Left lobe of liver (tissue), 2 donors: ENCODE data around the gene EGR4. TPM values are rescaled to one million over a fixed set of nuclear protein-coding genes. Genes with fewer than 3 reads are reported as not detected.
A peak's percentile ranks its signal among the peaks of the same experiment; 100 is the strongest.
"Not testable (repeated sequence)": the region's sequence is repeated elsewhere in the genome, so short reads cannot be mapped to it uniquely, and the experiment has no call there.

Source experiments
- ATAC-seq: fragments of 200-7000 bp; cut with Tn5 transposase; one replicate; pipeline ENCODE4 v1.9.1; 2020; ENCODE audit warnings: mild to moderate bottlenecking, moderate library complexity
- DNase-seq: peaks from one replicate; pipeline ENCODE4 v3.0.0-alpha.2; 2020; ENCODE audit warnings: low spot score
- total RNA-seq: library from RNA; stranded (reverse); gene quantifications from one replicate; pipeline ENCODE4 v1.2.1, GENCODE V29; 2021
- donor health status: DM: no; HTN: no; CAD: no; lungs with moderate emphysema.
- donor health status: DM: no; HTN: yes; CAD: no.

EGR4 gene
- total RNA-seq, 1 donor from 2014 or later: not detected

DNA sequence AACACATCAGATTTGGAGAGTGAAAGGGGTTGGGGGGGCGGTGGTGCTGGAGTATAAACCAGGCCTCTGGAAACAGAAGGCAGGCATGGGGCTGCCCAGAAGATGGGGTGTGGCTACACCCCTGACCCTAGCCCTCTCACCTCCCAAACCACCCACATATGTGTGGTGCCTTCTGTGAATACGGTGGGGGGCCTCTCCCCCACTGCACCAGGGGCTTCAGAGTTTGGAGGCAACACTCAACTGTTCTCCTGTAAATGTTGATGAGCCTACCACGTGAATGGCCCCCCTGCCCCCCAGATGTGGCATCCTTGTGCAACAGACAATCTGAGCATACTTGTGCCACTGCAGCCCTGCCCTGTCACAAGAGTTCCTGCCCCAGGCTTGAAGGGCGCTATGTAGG lies 28.6 kb downstream of the EGR4 start:
- ATAC-seq (no peak), DNase-seq (no peak)

DNA sequence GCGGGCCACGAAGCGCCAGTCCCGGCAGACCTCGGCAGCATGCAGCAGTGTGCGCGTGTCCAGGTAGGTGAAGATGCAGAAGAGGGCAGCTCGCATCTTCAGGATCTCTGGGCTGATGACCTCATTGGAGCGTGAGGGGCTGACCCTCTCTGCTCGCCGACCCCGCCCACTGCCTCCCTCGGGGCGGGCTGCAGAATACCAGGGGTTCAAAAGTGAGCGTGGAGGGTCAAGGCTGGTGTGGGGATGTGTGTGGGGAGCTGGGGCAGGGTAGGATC lies 29.1 kb downstream of the EGR4 start:
- ATAC-seq: no peak

DNA sequence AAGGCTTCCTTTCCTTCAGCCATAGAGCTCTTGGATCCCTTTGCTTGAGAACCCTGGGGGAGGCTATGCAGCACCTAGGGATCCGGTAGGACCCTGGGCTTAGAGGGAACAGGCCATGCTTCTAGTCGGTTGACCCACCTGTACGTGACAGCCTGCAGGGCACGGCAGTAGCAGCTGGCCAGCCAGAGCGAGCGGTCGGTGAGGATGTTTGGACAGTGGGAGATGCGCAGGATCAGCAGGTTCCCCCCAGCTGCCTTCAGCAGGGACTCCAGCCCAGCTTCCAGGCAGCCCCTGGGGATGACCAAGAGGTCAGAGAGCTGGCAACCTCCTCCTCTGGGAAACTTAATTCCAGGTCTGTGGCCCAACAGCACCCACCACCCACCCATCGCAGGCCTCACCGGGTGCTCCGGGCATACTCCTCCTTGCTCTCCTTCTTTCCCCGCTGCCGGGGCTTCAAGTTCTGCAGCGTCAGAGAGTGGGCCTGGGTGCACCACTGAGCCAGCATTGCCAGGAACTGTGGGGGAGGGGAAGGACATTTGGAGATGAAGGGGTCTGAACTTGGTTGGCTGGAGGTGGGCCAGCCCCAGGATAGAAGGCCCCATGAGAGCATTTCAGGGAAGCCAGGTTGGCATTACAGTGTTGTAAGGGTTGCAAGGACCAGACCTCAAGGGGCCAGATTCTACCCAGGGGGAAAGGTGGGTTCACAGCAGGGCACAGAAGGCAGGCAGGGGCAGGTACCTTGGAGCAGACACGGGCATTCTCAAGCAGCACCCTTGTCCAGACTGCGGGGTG lies 29.6 kb downstream of the EGR4 start:
- DNase-seq: no peak
- ATAC-seq: no peak

More for the DNA sequence above, 29.1 kb downstream of the EGR4 start:
- DNase-seq: no peak

DNA sequence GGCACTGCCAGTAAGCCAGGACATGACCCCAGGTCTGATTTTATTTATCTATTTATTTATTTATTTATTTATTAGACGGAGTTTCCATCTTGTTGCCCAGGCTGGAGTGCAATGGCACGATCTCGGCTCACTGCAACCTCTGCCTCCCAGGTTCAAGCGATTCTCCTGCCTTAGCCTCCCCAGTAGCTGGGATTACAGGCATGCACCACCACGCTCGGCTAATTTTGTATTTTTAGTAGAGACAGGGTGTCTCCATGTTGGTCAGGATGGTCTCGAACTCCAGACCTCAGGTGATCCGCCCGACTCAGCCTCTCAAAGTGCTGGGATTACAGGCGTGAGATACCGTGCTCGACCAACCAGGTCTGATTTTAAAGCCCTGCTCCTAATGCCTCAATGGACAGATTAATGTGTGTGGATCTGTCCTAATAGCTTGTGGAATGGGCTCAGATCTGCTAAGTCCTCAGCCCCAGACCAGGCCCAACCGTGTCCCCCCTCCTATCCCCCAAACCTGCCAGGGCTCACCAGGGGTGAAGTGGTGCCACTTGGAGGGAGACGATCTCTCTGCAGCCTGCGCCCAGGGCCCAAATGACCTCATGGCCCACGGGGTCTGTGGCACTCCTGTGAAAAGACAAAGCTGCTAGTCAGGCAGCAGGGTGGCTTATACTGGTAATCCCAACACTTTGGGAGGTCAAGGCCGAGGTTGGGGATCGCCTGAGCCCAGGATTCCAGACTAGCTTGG lies 30.5 kb downstream of the EGR4 start:
- DNase-seq, ATAC-seq: not testable (repeated sequence)

DNA sequence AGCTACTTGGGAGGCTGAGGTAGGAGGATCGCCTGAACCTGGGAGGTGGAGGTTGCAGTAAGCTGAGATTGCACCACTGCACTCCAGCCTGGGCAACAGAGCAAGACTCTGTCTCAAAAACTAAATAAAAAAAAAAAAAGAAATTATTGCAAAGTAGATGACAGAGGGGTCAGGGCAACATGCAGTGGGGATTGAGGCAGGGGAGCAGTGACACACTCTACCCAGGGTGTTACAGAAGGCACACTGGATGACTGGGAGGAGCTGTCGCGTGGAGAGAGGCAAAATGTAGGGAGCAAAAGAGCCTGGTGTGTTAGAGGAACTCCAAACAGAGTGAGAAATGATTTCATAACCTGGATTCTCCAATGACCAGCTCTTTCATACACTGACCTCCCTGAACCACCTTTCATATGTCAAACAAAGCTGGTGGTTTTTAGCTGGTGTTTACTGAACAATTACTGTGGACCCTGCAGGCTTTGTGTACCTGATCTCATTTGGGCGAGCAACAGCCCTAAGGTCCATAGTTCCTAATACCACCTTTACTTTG lies 31.2 kb downstream of the EGR4 start:
- DNase-seq (no peak), ATAC-seq (no peak)

DNA sequence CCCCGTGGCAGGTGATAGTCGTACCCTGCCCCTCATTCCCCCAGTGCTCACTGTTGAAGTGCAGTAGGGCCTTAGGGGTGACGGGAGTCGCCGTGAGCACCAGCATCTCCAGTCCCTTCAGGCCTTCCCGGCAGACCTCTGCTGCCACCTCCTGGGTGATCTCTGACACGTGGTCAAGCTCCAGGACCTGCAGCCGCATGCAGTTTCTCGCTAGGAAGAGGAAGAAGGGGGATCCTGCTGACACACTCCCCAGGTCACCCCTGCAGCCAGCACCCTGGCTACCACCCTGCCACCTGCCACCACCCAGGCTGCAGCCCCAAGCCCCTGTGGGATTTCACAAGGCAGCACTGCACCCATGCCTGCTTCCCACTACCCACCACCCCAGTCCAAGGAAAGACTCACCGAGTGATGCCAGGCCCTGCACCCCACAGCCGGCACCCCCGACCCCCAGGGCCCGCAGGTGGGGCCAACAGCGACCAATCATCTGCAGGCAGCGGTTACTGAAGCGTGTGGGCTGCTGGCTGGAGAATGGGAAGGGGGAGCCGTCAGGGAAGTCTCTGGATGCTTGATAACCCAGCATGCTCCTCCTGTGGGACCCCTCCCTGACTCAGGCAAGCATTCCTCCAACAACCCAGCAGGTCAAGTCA lies 32.9 kb downstream of the EGR4 start:
- peak; percentile 87 for ATAC-seq
- peak; percentile 57 for DNase-seq

DNA sequence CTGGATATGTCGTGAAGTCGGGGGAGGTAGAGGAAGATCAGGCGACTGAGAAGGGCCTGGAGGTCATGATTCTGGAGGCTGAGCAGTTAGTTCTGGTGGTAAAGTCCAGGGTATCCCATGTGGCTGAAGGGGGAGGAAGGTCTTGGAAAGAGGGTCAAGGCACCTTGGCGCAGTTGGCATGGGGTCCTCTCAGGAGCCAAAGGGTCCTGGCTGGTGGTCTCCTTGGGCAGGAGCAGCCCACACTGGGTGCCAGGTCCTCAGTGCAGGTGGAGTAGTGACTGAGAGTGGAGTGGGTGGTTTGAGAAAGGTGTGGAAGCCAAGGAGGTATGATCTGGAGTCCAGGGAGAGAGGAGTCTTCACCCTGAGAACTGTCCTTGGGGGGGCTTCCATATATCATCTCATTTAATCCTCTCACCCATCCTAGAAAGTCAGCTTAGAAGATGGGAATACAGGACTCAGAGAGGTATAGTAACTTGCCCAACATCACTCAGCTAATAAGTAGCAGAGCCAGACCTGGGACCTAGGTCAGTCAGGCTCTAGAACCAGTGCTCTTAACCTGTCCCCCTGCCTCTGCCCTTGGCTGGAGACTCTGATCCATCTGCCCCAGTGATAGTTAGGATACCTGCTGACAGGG lies 33.5 kb downstream of the EGR4 start:
- ATAC-seq (no peak), DNase-seq (no peak)

DNA sequence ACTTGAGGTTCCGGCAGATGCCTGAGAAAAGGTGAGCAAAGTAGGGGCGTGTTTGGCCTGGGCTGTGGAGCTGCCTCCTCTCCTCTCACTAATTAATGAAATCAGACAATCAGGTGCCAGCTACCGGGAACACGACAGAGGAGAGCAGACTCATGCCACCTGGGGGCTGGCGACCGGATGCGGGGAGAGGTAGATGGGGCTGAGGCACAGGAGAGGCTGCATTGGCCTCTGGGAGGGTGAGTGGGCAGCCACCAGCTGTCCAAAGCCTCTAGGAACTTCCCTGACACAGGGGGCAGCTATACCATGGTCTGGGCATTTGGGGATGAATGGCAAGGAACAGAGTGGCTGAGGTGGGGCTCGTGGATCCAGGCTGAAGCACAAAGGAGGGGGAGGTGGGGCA lies 34.1 kb downstream of the EGR4 start:
- DNase-seq (no peak), ATAC-seq (no peak)

DNA sequence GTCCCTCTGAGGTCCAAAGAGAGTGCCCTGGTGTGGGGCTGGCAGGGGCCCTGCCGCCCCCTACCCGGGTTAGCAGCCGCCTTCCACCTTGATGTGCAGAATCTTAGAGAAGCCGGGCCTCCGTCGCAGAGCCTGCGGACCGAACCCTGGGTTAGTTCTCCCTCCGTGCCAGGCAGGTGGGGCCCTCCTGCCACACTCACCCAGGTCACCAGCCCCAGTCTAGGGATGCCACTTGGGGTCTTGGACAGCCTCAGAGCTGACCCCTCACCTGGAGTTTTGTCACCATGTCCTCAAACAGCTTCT lies 34.5 kb downstream of the EGR4 start:
- ATAC-seq: no peak
- DNase-seq: no peak

DNA sequence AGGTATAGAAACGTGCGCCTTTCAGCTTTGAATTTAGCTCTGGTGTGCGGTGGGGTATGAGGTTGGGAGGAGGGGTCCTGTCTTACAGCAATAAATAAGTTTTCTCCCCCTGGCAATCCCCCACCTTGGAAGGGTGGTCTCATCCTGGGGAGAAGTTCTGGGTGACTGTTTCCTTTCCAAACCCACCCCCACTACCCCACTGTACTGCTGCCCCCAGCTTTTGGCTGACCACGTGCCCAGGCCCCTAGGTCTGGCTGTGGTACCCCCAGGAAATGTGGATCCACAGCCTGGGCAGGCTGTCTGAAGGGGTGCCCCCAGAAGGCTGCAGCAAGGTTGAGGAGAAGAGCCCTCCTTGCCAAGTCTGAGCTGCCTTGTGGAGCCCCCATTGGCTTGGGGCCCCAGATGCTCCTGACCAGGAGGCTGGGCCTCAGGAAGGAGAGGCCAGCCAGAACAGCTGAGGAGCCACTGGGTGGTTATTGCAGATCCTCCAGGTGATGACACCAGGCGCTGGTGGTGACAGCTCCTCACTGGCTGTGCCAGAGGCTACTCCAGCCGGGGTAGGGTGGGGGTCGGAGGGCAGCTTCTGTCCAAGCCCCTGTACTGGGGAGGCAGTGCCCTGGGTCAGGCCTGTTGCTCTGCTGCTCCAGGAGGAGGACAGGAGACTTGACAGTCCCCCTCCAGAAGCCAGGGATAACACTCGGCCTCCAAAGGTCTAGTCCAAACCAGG lies 35.0 kb downstream of the EGR4 start:
- no peak for DNase-seq
- no peak for ATAC-seq

DNA sequence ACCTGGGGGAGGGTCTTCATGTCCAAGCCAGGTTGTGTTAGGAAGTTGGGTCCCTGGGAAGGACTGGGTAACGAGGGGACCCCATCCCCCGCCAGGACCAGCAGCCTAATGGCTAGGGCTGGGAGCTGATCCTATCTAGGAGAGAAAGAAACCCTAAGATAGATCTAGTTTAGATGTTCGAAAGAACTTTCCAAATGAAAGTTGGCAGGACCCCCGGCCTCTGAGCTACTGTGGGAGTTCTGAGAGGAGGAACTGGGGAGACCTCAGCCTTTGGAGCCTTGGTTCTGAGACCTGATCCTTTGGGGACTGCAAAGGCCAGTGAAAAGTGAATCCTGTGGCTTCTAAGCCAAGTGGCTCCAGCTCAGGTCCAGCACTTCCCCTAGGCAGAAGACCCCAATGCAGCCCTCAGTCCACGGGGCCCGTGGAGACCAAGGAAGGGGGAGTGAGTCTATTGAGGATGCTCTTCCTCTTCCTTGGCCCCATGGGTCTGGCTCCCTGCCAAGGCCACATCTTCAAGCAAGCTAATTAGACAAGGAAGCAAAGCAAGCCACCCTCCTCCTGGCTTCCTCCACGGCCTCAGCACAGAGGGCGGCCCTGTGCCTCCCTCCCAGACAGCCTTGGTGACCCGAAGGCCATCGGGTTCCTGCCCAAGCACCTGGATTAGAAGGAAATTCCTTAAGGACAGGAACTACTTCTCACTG lies 35.8 kb downstream of the EGR4 start:
- DNase-seq: no peak

DNA sequence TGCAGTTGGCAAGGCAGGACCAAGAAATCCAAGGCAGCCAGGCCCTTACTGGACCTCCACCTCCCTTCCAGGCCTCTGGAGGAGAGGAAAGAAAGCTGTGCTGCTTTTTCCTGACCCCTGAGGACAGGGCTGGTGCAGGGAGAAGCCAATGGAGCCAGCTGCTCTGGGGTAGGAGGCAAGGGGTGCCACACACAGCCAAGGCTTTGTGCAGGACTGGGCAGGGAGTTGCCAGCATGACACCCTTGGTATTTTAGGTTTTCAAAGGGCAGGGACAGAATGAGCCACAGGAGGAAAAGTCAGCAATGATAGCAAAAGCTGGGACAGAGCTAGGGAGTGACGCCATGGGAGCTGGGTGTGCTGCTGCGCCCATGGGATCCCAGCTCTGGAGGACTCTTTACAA lies 36.3 kb downstream of the EGR4 start:
- DNase-seq (no peak), ATAC-seq (no peak)

More for the DNA sequence above, 35.8 kb downstream of the EGR4 start:
- no peak for ATAC-seq

GRCh38 chr2:73256618-73256922 lies 36.8 kb downstream of the EGR4 start:
- DNase-seq: no peak
- ATAC-seq: no peak

DNA sequence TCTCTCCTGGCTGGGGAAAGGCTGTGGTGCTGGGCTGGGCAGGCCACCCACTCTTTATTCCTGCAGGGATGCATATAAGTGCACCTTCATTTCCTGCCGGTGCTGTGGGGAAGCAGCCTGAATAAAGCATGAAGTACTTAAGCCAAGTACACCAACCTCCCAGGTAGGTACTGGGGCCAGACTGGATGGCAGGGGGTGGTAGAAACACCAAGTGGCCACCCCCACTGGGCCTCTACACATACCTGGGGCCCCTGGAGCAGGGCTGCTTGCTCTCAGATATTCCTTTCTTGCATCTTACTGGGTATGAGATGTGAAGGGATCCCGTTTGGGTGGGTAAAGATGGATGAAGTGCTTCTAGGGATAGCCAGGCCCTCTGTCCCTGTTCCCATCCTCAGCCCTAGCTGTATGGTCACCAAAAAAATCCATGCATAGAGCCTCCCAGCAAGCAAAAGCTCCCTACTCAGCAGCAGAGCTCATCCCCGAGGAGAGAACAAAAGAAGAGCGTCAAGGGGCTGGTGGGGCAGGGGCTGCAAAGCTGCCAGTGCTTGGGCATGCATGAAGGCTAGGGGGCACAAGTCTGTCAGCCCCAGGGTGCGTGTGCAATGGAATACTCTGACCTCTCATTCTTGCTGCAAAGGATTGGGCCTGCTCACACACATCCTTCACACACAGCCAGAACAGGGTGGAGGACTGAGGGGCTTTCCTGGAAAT lies 37.3 kb downstream of the EGR4 start:
- ATAC-seq: no peak
- no peak for DNase-seq

- no peak for DNase-seq
- ATAC-seq: no peak
Measured at GRCh38 chr2:73255007-73255644, 38.2 kb downstream of the EGR4 start.

DNA sequence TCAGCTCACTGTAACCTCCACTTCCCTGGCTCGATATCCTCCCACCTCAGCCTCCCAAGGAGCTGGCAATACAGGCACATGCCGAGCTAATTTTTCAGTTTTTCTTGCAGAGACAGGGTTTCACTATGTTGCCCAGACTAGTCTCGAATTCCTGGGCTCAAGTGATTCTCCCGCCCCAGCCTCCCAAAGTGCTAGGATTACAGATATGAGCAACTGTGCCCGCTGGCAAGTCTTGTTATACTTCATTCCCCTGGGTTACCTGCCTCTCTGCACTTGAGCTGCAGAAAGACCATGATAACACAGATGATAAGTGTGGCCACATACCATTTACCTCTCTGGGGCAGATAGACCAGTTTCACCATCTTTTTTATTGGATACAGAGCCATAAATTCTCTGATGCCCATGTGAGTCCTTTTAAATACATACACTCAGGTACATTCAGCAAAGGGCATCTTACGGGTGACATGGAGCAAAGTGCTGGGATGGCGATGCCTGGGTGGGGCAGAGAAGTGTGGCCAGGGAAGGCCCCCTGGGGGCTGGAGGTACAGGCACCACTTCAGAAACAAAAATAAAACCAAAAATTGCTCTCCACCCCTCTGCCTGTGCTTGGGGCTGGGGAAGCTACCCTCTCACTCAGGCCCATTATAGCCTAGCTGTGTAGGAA lies 38.9 kb downstream of the EGR4 start:
- ATAC-seq (no peak), DNase-seq (no peak)

DNA sequence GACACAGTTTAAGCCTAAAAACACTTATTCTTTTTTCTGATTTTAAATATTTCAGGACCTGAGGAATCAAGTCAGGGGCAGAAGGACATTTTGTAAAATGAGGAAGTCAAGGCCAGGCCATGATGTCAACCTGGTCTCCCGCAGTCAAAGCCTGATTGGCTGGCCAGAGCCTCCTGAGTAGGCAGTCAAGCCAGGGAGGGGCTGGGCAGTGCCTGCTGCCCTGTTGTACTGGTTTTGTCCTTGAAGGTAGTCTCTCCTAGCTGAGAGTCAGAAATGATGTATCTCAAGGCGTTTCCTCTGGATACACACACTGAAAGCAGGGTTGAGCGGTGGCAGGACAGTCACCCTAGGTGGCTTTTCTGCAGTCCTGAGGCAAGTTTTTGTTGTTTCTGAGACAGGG lies 39.4 kb downstream of the EGR4 start:
- ATAC-seq: no peak
- no peak for DNase-seq

GRCh38 chr2:73253400-73253799 lies 39.9 kb downstream of the EGR4 start:
- DNase-seq (no peak), ATAC-seq (no peak)
